Cardiac fibroblast (primary cell): ENCODE results near the gene EGFLAM.
A peak's percentile ranks its signal among the peaks of the same experiment; 100 is the strongest.

ENCODE experiments used
- DNase-seq, 2 donors: peaks; one replicate each; pipeline versions ENCODE4 v3.0.0 to v3.0.0-alpha.2; 2010; ENCODE audit warnings: low read depth in 2 of 2
- H3K4me3 ChIP-seq, 2 donors: replicated peaks in 1 of 2; 1 replicate in 1 of 2; 2 replicates in 1 of 2; pipeline ENCODE4 v1.5.1; 2011; ENCODE audit warnings: low read depth in 2 of 2, low read length in 2 of 2, mild to moderate bottlenecking in 2 of 2, moderate library complexity in 1 of 2
- TF ChIP-seq, protein P1 (sequence below): IDR thresholded peaks from one replicate; pipeline ENCODE4 v1.5.1; 2011; ENCODE audit warnings: low read depth, mild to moderate bottlenecking, low read length, inconsistent platforms

EGFLAM gene

DNA sequence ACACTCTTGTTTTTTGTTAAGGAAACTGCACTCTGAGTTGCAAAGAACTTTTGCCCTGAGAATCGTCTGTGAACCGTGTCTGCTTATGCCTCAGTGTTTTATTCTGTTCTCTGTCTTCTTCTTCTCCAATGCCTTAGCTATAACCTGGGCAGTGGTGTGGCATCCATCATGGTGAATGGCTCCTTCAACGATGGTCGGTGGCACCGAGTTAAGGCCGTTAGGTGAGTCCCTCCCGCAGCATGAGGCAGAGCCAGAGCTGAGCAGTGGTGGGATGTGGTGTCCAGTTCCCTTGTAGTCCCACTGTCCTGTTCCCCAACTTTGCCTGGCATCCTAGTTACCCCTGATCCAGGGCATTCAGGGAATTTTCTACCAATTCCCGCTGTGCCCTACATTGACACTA is 199.8 kb downstream of the EGFLAM start:
- no peak overlapping the region for H3K4me3 ChIP-seq
- TF ChIP-seq, protein P1, sequence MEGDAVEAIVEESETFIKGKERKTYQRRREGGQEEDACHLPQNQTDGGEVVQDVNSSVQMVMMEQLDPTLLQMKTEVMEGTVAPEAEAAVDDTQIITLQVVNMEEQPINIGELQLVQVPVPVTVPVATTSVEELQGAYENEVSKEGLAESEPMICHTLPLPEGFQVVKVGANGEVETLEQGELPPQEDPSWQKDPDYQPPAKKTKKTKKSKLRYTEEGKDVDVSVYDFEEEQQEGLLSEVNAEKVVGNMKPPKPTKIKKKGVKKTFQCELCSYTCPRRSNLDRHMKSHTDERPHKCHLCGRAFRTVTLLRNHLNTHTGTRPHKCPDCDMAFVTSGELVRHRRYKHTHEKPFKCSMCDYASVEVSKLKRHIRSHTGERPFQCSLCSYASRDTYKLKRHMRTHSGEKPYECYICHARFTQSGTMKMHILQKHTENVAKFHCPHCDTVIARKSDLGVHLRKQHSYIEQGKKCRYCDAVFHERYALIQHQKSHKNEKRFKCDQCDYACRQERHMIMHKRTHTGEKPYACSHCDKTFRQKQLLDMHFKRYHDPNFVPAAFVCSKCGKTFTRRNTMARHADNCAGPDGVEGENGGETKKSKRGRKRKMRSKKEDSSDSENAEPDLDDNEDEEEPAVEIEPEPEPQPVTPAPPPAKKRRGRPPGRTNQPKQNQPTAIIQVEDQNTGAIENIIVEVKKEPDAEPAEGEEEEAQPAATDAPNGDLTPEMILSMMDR, result no peak
- no peak for DNase-seq

- TF ChIP-seq, protein P1, result no peak
- peak in 1 of 2 donors; percentile 30 for DNase-seq
- no peak overlapping the region for H3K4me3 ChIP-seq
These were observed 204.7 kb downstream of the EGFLAM start for GRCh38 chr5:38462976-38463633.

DNA sequence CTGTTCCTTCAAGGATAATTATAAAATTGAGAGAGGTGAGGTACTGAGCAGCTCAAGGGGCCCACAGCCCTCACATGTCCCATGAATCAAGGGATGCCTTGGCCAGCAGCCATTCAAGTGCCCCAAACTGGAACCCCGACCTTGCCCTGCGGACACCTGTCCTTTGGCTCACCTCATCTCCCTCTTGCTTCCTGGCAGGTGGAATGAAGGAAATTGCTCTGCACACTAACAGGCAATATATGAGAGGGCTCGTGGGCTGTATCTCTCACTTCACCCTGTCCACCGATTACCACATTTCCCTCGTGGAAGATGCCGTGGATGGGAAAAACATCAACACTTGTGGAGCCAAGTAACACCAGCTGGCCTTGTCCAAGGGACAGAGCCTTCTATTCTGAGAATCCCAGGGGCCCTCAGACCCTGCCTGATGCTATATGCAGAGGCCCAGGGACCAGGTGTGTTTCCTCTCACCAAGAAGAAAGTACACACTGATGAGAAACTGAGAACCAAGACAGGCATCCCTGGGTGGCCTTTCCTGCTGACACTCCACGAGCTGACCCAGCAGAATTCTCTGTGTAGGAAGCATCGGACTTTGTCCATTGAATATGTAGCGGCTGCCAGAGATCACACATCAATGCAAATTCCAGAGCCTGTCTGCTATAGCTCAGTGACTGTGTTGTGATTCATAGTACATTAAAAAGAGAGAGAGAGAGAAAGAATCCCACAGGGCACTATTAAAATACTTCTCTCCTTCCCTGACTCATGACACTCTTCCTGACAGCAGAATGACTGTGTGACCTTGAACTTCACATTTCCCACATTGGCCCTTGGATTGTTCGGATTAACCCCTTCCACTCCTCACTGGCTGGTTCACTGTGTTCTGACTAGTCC is 205.5 kb downstream of the EGFLAM start:
- DNase-seq, result peak; percentile 88 to 93
- TF ChIP-seq, protein P1, result no peak
- no peak overlapping the region for H3K4me3 ChIP-seq

DNA sequence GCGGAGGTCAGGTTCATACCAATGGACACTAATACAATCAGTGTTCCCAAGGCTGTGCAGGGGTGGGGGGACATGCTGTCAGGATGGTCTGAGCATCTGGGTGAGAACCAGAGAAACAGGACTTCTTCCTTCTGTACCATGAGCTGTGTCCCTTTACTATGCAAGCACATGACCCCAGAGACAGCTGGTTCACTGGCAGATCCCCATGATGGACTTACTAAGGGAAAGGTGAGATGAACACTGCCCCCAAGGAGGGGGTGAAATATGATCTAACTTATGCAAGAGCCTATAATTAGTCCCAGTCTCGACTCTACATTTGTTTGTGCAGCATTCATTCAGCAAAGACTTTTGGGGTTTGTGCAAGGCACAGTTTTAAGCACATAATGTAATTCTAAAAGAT is 206.7 kb downstream of the EGFLAM start:
- no peak overlapping the region for H3K4me3 ChIP-seq
- TF ChIP-seq, protein P1, result no peak
- peak; percentile 39 to 58 for DNase-seq

- no peak overlapping the region for H3K4me3 ChIP-seq
- TF ChIP-seq, protein P1, result no peak
- DNase-seq, result no peak
These were observed 207.5 kb downstream of the EGFLAM start for GRCh38 chr5:38465702-38466423.

DNA sequence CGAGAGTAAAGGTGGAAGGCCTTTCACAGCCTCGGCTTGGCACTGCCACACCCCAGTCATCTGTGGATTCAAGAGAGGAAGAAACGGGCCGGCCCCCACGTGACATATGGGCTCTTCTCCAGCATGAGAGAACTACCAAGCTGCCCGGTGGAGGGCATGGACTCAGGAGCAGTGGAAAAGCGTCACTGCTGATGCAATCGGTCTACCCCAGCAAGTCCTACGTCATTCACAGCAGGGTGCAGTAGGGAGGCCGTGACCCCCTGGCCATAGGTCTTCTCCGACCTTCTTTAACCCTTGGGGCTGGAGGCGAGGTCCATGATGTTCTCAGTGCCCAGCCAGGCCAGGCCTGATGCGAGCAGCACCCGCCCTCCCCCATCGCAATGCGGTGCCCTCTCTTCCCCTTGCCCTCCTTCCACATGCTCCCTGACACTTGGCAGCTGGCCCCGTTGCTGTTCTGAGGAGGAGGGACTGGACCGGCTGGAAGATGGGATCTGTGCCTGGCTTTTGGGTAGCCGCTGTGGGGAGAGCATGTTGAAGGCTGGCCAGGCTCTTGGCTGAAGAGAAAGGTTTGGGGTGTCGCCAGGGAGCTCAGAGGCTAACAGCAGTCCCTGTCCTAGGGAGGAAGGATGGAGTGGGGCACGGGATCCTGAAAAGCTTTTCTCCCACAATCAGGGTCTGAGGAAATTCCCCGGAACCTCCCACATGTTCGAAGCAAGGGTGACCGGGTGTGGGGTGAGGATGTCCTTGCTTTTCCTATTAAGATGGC is 208.2 kb downstream of the EGFLAM start:
- TF ChIP-seq, protein P1, result no peak
- DNase-seq, result peak; percentile 74 to 96
- no peak overlapping the region for H3K4me3 ChIP-seq
